HFF-Myc (cell line): Measurements from ENCODE around the gene SEMA4A.

Source experiments
- DNase-seq: peaks from one replicate; pipeline ENCODE4 v3.0.0-alpha.2; 2011; ENCODE audit warnings: low read depth; ENCODE audit errors: extremely low read depth
- H3K4me3 ChIP-seq: replicated peaks from 2 replicates; pipeline ENCODE4 v1.5.1; 2011; ENCODE audit warnings: low read depth, mild to moderate bottlenecking, control low read depth, low read length
- CTCF ChIP-seq: IDR thresholded peaks from 2 replicates; pipeline ENCODE4 v1.5.1; 2012; ENCODE audit warnings: mild to moderate bottlenecking, low read depth, low read length, control low read depth; ENCODE audit errors: missing control alignments

SEMA4A gene

GRCh38 chr1:156164125-156164831 lies 10.9 kb downstream of the SEMA4A start:
- TF ChIP-seq CTCF: no peak
- no peak overlapping the region for H3K4me3 ChIP-seq
- no peak for DNase-seq

- no peak for DNase-seq
- no peak for TF ChIP-seq CTCF
- H3K4me3 ChIP-seq: no peak overlapping the region
Observed at GRCh38 chr1:156165083-156165482, 11.7 kb downstream of the SEMA4A start.

- no peak for DNase-seq
- TF ChIP-seq CTCF: no peak
Observed at GRCh38 chr1:156167536-156167935, 14.2 kb downstream of the SEMA4A start.

GRCh38 chr1:156172696-156173470 lies 19.5 kb downstream of the SEMA4A start:
- TF ChIP-seq CTCF: no peak
- DNase-seq: no peak
- no peak overlapping the region for H3K4me3 ChIP-seq

More at GRCh38 chr1:156167536-156167935, 14.2 kb downstream of the SEMA4A start:
- no peak overlapping the region for H3K4me3 ChIP-seq

GRCh38 chr1:156176610-156177210 lies 23.3 kb downstream of the SEMA4A start:
- H3K4me3 ChIP-seq: no peak overlapping the region
- TF ChIP-seq CTCF: no peak
- no peak for DNase-seq

- no peak for TF ChIP-seq CTCF
- no peak overlapping the region for H3K4me3 ChIP-seq
- DNase-seq: no peak
Observed at GRCh38 chr1:156177919-156178654, 24.7 kb downstream of the SEMA4A start.
